ENCODE data around the gene PPM1F.

GRCh38 chr22:21921729-21922128, 30.9 kb downstream of the PPM1F start:
- no peak for TF ChIP-seq CTCF (IDR thresholded peaks at IDR 0.05; ENCODE audit: poor library complexity, severe bottlenecking)
- no peak for TF ChIP-seq SMC3 (conservative IDR thresholded peaks at IDR 0.05; ENCODE audit: poor library complexity)
- no peak for TF ChIP-seq REST (IDR thresholded peaks at IDR 0.05; ENCODE audit: borderline replicate concordance)
- no peak for TF ChIP-seq RAD21 (conservative IDR thresholded peaks at IDR 0.05)
- TF ChIP-seq EZH2 (IDR thresholded peaks at IDR 0.05; ENCODE audit: borderline replicate concordance, insufficient read depth, low read length, poor library complexity, severe bottlenecking) = no peak
- TF ChIP-seq EP300 (conservative IDR thresholded peaks at IDR 0.05; ENCODE audit: poor library complexity, severe bottlenecking) = no peak
- TF ChIP-seq MXI1 (conservative IDR thresholded peaks at IDR 0.05; ENCODE audit: poor library complexity, severe bottlenecking) = no peak

All from neural cell (in vitro differentiated cells).